Suppressor macrophage treated with lipopolysaccharide for 1 hour (primary cell): ENCODE results near the gene FASLG.
"Not testable (repeated sequence)": the region's sequence is repeated elsewhere in the genome, so short reads cannot be mapped to it uniquely, and the experiment has no call there.

Source experiments
- DNase-seq, 3 donors: peaks; one replicate each; pipeline ENCODE4 v3.0.0-alpha.2; 2020 to 2022

Gene FASLG

GRCh38 chr1:172686143-172686542, 27.2 kb downstream of the FASLG start:
- DNase-seq = no peak

DNA sequence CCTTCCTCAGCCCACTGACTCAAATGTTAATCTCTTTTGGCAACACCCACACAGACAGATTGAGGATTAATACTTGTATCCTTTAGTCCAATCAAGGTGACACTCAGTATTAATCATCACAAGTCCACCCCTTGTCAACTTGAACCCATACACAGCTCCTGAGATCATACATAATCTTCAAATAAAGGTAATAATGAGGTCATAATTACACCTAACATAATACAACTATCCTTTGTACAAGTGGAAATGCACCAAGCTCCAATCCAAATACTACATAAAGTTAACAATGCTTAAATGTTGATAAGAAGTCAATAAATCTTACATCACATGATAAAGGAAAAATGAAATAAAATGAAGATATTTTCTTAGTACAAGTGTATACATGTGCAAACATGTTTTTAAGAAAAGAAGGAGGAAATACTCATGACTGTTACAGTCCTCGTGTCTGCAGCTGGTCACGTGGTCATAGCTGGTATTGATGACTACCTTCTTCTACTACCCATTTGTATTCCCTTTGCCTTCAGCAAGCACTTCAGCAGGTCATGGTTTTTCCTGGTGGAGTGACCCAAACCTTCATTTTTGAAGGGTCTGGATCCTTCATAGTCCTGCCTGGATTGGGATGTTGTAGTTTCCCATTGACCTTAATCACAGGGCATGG, 29.7 kb downstream of the FASLG start:
- DNase-seq = not testable (repeated sequence)

- DNase-seq = not testable (repeated sequence)
Measured at GRCh38 chr1:172690925-172691324, 32.0 kb downstream of the FASLG start.

DNA sequence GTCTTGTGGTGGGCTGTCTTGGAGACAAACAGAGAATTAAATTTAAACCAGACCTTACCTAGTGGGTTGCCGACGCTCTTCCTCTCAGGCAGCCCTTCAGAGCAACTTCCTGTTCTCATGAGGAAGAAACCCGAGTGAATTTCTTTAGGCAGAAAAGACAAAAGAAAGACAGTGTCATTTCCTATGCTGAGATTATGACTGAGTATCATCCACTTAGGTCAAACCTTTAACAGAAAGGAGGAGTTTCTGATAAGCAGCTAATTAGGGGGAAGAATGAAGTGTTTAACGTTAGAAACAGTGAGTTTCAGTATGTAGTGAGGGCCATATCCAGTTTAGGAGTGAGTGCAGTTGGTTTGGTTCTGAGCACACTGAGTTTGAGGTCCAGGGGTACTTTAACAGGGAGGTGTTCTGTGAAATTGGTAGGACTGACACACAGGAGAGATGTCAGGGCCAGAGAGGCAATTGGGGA, 38.7 kb downstream of the FASLG start:
- peak; percentile 43 to 57 (median 57) for DNase-seq

DNA sequence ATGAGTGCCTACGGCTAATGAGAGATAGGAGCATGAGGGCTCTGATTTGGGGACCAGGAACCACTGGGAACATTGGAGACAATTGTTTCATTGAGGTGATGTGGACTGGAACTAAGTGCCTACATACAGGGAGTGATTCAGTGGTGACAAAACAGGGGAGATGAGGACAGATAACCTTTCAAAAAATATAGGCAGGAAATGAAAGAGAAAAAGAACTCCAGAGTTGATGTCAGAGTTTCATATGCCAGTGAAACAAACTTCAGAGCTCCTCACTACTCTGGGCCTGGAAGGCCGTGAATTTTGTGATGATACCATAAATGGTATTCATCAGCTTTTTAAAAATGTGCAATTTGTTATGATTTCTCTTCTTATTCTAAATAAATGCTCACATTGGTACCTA, 39.3 kb downstream of the FASLG start:
- peak in 1 of 3 donors; percentile 55 for DNase-seq

GRCh38 chr1:172699111-172699510, 40.2 kb downstream of the FASLG start:
- DNase-seq = peak; percentile 68 to 77 (median 69)

GRCh38 chr1:172699695-172700227, 40.9 kb downstream of the FASLG start:
- no peak for DNase-seq

GRCh38 chr1:172700556-172700955, 41.7 kb downstream of the FASLG start:
- DNase-seq = no peak

DNA sequence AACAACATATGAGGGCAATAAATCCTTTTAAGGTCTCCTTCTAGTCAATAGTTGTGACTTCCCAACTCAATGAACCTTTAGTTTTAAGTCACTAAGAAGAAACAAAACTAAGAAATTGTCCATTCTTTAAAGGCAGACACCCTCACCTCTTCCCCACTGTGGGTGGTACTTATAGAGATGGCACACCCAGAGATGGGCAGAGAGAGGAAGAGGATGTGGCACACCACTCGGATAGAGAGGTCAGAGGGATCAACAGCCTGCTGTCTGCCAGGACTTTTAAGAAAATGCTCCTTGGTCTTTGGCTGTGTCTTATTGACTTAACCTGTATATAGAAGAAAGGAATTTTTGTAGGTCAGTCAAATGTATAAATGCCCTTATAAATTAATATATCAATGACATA, 45.1 kb downstream of the FASLG start:
- no peak for DNase-seq

DNA sequence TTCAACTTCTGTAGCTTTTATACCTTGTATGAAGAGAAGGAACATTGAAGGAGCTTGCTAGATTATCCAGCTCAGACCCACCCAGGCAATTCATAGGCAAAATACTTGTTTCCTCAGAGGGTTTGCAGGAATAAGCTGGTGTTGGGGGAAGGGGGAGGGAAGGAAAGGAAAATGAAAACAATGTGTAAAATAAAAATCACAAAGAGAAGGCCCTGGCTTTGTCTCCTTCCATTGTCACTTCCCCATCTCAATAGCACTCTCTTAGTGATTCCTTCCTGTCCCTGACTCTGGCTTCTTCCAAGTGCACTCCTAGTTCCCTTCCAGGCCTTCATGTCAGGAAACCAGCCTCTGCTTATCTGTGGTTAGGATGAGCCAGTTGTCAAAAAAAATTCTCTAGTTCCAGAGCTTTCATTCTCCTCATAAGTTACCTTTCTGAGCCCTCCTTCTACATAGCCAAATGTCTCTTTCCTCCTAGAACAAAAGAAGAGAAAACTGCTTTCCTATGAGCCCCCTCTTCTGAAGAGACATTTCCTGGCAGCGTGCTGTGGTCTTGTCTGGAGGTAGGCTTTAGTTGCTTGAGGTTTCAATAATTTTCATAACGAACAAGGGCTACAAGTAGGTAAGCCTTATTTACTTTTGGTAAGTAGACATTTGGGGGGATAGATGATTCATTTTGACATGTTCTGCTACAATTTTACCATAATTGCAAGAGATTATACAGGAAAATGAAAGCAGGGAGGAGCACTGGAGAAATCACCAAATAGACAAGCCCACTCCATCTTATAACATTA, 45.7 kb downstream of the FASLG start:
- DNase-seq = peak in 1 of 3 donors; percentile 35

DNA sequence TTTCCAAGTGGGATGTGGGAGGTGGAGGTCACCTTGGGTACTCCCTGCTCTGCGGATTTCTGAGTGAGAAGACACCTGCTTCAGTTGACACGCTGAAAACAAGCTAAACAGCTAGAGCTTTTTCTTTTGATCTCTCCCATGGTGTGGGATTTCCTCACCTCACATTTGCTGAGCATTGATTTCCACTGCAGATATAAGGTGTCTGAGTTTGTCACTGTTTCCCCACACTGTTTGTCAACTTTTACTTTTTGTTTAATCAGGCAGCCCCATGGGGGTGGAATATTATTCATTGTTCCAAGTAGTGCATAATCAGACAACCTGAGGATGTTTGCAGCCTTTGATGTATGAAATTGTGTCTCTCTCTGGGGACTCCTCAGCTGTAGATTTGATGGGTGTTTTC, 49.5 kb downstream of the FASLG start:
- DNase-seq = no peak

DNA sequence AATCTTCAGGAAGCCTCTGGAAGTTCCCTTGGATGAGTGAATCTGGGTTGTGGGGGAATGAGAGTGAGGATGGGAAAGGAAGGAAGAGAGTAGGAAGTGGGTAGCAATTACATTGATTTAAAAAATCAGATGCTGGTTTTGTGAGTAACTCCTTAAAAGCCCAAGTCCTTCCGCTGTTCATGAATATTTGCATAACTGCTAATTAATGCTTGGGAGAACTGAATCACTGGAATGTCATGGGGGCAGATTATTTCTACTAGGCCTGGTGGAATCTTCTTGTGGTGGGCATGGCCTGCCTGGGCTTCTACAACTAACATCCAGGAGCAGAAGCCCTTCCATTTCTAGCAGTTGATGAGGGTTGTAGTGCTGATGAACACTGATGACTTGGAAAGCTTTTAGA, 52.7 kb downstream of the FASLG start:
- no peak for DNase-seq

GRCh38 chr1:172713466-172713865, 54.6 kb downstream of the FASLG start:
- DNase-seq = peak; percentile 37 to 78 (median 72)
